Measurements from ENCODE around the gene SMG6.
"Not testable (repeated sequence)": the region's sequence is repeated elsewhere in the genome, so short reads cannot be mapped to it uniquely, and the experiment has no call there.

The SMG6 gene

DNA sequence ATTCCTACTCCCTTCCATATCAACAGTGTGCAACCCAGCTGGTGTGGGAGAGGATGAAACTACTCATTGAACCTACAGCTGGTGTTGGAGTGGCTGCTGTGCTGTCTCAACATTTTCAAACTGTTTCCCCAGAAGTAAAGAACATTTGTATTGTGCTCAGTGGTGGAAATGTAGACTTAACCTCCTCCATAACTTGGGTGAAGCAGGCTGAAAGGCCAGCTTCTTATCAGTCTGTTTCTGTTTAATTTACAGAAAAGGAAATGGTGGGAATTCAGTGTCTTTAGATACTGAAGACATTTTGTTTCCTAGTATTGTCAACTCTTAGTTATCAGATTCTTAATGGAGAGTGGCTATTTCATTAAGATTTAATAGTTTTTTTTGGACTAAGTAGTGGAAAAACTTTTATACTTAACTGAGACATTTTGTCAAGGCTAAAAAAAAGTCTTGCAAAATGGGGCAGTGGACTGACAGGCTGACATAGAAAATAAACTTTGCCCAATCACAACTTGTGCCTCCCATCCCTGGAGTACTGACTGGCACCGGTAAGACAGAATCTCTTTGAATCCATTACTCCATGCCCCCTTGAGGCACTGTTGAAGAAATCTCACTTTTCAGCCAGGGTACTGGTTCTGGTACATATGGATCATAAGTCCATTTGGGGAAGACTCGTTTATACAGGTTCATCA lies 20.2 kb upstream of the SMG6 start:
- H3K9me3 ChIP-seq (ENCODE audit: control insufficient read depth, insufficient read depth, low read length) = no peaks in the 10 kb centered on the region
- no peaks in the 10 kb centered on the region for H3K4me1 ChIP-seq (ENCODE audit: insufficient read depth, low read length)
- H3K36me3 ChIP-seq (ENCODE audit: insufficient read depth, low read length) = peaks cover 18% of the 10 kb centered on the region
- no peak overlapping the region for H3K9ac ChIP-seq (ENCODE audit: low read depth, low read length)

DNA sequence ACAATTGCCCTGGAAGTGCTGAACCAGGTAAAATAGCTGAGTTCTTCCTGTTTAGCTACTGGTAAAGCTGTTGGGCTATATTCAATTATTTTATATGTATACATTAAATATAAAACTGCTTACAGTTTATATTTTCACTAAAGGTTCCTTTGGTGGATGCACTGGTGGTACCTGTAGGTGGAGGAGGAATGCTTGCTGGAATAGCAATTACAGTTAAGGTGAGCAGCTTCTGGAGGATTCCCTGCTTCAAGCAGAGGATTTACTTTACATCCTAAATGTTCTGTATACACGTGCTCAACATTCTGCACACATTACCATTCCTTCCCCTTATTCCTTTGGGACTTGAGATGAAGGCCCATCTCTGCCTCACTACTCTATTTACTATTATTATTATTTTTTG lies 17.8 kb upstream of the SMG6 start:
- H3K9me3 ChIP-seq (ENCODE audit: control insufficient read depth, insufficient read depth, low read length) = no peaks in the 10 kb centered on the region
- H3K36me3 ChIP-seq (ENCODE audit: insufficient read depth, low read length) = peaks cover 18% of the 10 kb centered on the region
- H3K9ac ChIP-seq (ENCODE audit: low read depth, low read length) = no peak overlapping the region
- H3K4me1 ChIP-seq (ENCODE audit: insufficient read depth, low read length) = no peaks in the 10 kb centered on the region

DNA sequence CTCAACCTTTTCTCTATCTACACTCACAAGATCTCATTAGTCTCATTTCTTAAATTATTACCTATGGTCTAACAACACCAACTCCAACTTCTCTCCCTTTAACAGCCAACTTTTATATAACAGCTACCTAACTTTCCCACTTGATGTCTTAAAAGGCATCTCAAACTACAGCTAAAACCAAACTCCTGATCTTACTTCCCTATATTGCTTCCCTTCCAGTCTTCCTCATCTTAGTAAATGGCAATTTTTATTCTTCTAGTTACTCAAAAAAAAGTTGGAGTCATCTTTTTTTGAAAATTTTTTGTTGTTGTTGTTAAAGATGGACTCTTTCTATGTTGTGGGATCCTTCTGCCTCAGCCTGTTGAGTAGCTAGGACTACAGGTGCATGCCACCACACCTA lies 15.5 kb upstream of the SMG6 start:
- H3K9me3 ChIP-seq (ENCODE audit: control insufficient read depth, insufficient read depth, low read length) = no peaks in the 10 kb centered on the region
- H3K9ac ChIP-seq (ENCODE audit: low read depth, low read length) = no peak overlapping the region
- H3K4me1 ChIP-seq (ENCODE audit: insufficient read depth, low read length) = no peaks in the 10 kb centered on the region
- H3K36me3 ChIP-seq (ENCODE audit: insufficient read depth, low read length) = peaks cover 2% of the 10 kb centered on the region

DNA sequence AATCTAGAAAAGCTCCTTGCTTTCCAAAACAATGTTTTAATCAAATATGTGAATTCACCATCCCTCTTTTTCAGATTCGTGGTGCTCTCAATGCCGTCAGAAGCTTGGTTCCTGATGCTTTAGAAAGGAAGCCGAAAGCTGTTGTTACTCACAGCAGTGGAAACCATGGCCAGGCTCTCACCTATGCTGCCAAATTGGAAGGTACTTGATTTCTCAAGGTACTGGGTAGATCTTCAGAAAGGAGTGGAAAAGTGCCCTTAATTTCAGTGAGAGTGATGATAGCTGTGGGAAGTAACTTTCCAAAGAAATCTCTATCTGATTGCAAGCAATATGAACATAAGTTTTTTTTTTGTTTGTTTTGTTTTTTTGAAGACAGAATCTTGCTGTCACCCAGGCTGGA lies 14.2 kb upstream of the SMG6 start:
- no peaks in the 10 kb centered on the region for H3K9me3 ChIP-seq (ENCODE audit: control insufficient read depth, insufficient read depth, low read length)
- no peaks in the 10 kb centered on the region for H3K4me1 ChIP-seq (ENCODE audit: insufficient read depth, low read length)
- no peaks in the 10 kb centered on the region for H3K36me3 ChIP-seq (ENCODE audit: insufficient read depth, low read length)
- no peak overlapping the region for H3K9ac ChIP-seq (ENCODE audit: low read depth, low read length)

DNA sequence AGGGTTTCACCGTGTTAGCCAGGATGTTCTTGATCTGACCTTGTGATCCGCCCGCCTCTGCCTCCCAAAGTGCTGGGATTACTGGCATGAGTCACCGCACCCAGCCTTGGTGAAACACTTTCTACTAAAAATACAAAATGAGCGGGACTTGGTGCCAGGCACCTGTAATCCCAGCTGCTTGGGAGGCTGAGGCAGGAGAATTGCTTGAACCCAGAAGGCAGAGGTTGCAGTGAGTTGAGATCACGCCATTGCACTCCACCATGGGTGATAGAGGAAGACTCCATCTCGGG lies 13.3 kb upstream of the SMG6 start:
- not testable (repeated sequence) for H3K9me3 ChIP-seq (ENCODE audit: control insufficient read depth, insufficient read depth, low read length); H3K36me3 ChIP-seq (ENCODE audit: insufficient read depth, low read length); H3K9ac ChIP-seq (ENCODE audit: low read depth, low read length); H3K4me1 ChIP-seq (ENCODE audit: insufficient read depth, low read length)

DNA sequence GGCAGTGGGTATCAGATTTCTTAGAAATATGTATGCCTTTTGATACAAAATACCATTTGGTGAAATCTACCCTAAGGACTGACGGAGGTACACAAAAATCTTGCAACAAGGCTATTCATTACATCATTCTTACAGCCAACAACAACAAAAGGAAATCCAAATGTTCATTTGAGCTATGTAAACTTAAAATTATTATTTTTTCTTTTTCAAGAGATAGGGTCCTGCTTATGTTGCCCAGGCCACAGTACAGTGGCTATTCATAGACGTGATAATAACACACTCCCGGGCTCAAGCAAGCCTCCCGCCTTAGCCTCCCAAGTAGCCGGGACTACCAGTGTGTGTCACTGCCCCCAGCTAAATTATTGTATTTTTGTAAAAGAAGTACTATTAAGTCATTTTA lies 9.2 kb upstream of the SMG6 start:
- no peaks in the 10 kb centered on the region for H3K36me3 ChIP-seq (ENCODE audit: insufficient read depth, low read length)
- H3K9ac ChIP-seq (ENCODE audit: low read depth, low read length) = no peak overlapping the region
- no peaks in the 10 kb centered on the region for H3K9me3 ChIP-seq (ENCODE audit: control insufficient read depth, insufficient read depth, low read length)
- no peaks in the 10 kb centered on the region for H3K4me1 ChIP-seq (ENCODE audit: insufficient read depth, low read length)

DNA sequence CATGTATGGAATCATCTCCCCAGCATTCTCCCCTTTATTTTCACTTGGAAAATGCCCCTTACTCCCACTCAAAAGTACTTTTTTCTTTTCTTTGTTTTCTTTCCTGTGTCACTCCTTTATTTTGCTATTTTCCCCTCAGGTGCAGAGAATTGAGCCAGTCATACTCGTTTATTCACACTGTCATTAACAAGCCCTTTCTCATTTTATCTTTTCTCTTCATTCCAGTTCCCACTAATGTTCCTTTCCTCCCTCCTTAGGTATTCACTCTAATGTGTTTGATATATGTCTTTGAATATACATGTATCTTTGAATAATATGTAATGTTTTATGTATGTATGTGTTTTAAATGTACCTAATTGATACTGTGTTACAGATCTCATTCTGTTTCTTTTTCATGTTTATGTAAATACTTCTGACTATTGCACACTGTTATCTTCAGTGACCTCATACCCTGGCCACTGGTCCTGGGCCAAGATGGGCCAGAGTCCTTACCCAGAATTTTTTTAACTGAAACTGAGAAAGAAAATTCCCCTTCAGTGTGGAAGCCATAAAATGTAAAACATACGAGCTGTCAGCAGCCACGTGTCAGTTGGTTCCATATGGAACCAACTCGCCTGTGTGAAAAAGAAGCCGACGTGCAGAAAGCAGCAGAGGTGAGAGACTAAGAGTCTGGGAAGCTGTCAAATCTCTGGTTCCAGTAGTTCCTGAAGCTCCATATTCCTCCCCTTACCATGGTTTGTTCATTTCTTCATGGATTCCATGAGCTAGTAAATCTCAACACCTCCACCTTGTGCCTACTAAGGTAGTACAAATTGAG lies 6.0 kb upstream of the SMG6 start:
- no peaks in the 10 kb centered on the region for H3K36me3 ChIP-seq (ENCODE audit: insufficient read depth, low read length)
- no peaks in the 10 kb centered on the region for H3K4me1 ChIP-seq (ENCODE audit: insufficient read depth, low read length)
- H3K9me3 ChIP-seq (ENCODE audit: control insufficient read depth, insufficient read depth, low read length) = no peaks in the 10 kb centered on the region
- H3K9ac ChIP-seq (ENCODE audit: low read depth, low read length) = no peak overlapping the region

DNA sequence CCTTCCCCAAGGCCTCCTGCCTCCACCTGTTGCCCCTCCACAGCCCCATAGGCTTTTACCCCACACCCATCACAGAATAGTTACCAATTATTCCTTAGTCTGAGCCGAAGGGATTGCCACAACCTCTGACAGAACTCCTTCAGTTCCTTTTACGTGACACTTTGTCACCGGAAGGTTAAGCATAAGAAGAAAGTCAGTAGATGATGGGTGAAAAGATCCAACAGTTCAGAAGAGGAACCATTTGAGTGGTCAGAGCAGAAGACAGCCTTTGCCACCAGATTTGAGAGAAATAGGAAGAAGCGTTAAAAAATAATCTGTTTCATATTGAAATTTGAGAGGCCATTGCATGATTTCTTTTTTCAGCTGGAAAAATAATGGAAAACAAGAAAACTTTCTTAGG lies 1.3 kb upstream of the SMG6 start:
- peak overlapping the region; percentile 62; the same call in 1 of the 2 replicates for H3K9ac ChIP-seq (ENCODE audit: low read depth, low read length)
- H3K9me3 ChIP-seq (ENCODE audit: control insufficient read depth, insufficient read depth, low read length) = no peaks in the 10 kb centered on the region
- H3K36me3 ChIP-seq (ENCODE audit: insufficient read depth, low read length) = no peaks in the 10 kb centered on the region
- H3K4me1 ChIP-seq (ENCODE audit: insufficient read depth, low read length) = no peaks in the 10 kb centered on the region

DNA sequence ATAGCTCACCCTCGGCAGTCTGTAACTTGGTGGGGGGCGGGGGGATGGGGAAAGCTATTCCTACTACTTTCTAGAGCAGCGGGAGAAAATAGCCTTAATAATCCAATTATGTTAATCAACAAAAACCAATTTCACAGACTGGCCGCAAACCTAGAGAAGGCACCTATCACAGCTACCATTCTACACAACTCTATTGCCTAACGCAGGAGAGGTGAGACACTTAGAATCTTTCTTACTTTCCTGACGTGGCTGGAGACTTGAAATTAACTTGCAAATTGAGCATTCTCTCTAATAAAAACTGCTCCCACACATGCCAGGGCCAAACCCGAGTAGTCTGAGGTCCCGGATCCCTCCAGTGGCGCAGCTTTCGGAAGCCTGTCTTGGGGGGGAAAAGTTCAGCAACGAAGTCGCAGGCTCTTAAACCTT lies 794 bp downstream of the SMG6 start:
- H3K4me1 ChIP-seq (ENCODE audit: insufficient read depth, low read length) = no peaks in the 10 kb centered on the region
- H3K9me3 ChIP-seq (ENCODE audit: control insufficient read depth, insufficient read depth, low read length) = no peaks in the 10 kb centered on the region
- peak overlapping the region; percentile 62 for H3K9ac ChIP-seq (ENCODE audit: low read depth, low read length)
- H3K36me3 ChIP-seq (ENCODE audit: insufficient read depth, low read length) = peaks cover 3% of the 10 kb centered on the region; the same call in 1 of the 2 replicates

DNA sequence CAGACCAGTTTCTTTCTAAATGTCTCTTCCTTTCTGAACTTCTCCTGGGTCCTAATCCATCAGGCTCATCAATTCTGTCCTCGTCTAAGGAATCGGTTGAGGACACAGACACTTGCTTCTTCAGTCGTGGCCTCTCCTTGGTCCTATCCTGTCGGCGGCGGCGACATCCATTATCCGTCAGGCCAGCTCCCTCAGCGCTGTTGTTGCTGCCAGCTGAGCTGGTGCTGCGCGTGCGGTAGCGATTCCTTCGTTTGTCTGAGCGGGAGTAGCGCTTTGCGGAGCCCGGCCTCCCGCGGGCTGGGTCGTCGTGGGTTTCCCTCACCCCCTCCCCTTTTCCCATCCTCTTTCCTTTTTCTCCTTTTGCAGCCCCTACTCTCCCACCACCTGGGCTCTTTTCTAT lies 3.8 kb downstream of the SMG6 start:
- Histone ChIP-seq H3K36me3 (ENCODE audit: insufficient read depth, low read length) (peaks cover 3% of the 10 kb centered on the region; the same call in 1 of the 2 replicates), H3K9me3 (ENCODE audit: control insufficient read depth, insufficient read depth, low read length) (no peaks in the 10 kb centered on the region), H3K9ac (ENCODE audit: low read depth, low read length) (no peak overlapping the region), H3K4me1 (ENCODE audit: insufficient read depth, low read length) (no peaks in the 10 kb centered on the region)

DNA sequence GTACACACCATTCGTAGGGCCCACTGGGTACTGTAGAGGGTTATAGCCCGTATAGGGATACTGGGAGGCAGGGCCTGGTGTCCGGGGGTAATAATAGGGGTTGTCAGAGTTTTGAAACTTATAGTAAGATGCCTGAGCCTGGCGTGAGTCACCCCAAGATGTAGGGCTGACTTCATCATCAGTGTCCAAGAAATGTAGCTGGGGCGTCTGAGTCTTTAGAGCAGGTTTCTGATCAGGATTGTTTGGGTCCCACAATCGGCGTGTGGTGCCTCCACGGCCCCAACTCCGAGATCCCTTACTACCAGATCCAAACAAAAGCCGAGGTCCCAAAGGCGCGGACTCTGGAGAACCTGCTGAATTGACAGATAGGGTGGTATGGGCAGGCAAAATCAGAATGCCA lies 4.4 kb downstream of the SMG6 start:
- Histone ChIP-seq H3K4me1 (ENCODE audit: insufficient read depth, low read length) (no peaks in the 10 kb centered on the region), H3K9me3 (ENCODE audit: control insufficient read depth, insufficient read depth, low read length) (no peaks in the 10 kb centered on the region), H3K36me3 (ENCODE audit: insufficient read depth, low read length) (peaks cover 3% of the 10 kb centered on the region; the same call in 1 of the 2 replicates), H3K9ac (ENCODE audit: low read depth, low read length) (no peak overlapping the region)

DNA sequence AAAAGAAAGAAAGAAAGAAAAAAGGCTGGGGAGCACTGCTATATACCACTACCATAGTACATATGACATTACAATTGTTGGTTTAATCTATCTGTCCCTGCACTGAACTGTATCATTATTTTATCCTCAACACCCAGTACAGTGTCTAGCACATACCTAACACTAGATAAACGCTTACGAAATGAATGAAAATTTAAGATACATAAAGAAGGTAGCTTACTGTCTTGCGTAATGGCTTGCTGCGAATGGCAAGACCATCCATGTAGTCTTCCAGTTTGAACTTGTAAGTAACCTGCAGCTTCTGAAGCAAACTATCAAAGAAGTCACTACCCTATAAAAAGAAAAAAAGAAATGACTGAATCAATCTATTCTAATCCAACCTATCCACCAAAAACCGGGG lies 6.6 kb downstream of the SMG6 start:
- Histone ChIP-seq H3K9ac (ENCODE audit: low read depth, low read length) (no peak overlapping the region), H3K36me3 (ENCODE audit: insufficient read depth, low read length) (peaks cover 7% of the 10 kb centered on the region), H3K9me3 (ENCODE audit: control insufficient read depth, insufficient read depth, low read length) (no peaks in the 10 kb centered on the region), H3K4me1 (ENCODE audit: insufficient read depth, low read length) (no peaks in the 10 kb centered on the region)

DNA sequence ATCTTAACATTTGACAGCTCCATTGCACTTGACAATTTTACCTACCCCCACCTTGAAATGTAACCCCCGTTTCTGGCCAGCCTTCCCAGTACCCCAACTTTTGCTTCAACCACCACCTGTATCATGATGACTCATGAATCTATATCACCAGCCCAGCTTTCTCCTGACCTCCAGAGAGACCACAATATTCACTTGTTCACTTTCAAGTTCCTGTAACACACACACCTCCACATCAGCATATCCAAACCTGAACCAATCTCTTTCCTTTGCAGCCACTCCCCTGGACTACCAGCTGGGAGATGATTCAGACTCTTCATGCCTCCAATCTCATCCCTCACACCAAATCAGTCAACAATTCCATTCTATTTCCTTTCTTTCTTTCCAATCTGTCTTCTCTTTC lies 8.0 kb downstream of the SMG6 start:
- Histone ChIP-seq H3K9ac (ENCODE audit: low read depth, low read length) (no peak overlapping the region), H3K36me3 (ENCODE audit: insufficient read depth, low read length) (peaks cover 7% of the 10 kb centered on the region), H3K4me1 (ENCODE audit: insufficient read depth, low read length) (no peaks in the 10 kb centered on the region), H3K9me3 (ENCODE audit: control insufficient read depth, insufficient read depth, low read length) (no peaks in the 10 kb centered on the region)

DNA sequence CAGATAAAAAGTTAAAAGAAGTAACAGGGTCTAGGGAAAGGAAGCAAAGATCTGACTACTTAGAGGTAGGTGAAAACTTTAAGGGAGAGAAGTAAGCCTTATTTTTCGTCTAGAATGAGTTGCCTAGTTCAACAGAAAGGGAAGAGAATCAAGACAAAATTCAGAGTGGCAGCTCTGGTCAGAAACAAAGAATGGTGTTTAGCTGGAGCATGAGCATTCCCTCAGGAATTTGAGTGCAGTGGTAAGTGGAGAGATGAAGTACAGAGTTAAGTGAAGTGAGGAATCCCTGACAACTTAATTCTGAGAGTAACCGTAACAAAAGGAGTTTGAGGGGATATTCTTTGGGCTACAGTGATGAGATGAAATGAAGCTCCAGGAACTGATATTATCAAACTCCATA lies 11.5 kb downstream of the SMG6 start:
- Histone ChIP-seq H3K36me3 (ENCODE audit: insufficient read depth, low read length) (peaks cover 4% of the 10 kb centered on the region), H3K4me1 (ENCODE audit: insufficient read depth, low read length) (no peaks in the 10 kb centered on the region), H3K9me3 (ENCODE audit: control insufficient read depth, insufficient read depth, low read length) (no peaks in the 10 kb centered on the region), H3K9ac (ENCODE audit: low read depth, low read length) (no peak overlapping the region)

DNA sequence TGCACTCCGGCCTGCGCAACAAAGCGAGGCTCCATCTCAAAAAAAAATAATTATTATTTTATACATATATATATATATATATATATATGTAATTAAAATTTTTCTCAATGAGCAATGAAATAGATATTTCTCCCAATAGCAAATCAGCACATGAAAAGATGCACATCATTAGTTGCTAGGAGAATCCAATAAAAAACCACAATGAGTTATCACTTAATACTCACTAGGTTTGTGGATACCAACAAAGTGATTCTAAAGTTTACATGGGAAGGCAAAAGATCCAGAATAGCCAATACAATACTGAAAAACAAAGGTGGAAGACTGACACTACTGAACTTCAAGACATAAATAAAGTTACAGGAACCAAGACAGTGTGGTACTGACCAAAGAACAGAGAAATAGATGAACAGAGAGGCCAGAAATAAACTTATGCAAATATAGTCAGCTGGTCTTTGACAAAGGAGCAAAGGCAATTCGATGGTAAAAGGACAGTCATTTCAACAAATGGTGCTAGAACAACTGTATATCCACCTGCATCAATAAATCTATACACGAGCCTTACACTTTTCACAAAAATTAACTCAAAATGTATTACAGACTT lies 13.6 kb downstream of the SMG6 start:
- no peaks in the 10 kb centered on the region for H3K9me3 ChIP-seq (ENCODE audit: control insufficient read depth, insufficient read depth, low read length)
- H3K36me3 ChIP-seq (ENCODE audit: insufficient read depth, low read length) = peaks cover 4% of the 10 kb centered on the region
- no peak overlapping the region for H3K9ac ChIP-seq (ENCODE audit: low read depth, low read length)
- H3K4me1 ChIP-seq (ENCODE audit: insufficient read depth, low read length) = no peaks in the 10 kb centered on the region

All from ES-I3 (cell line).